GM23338 (cell line): ENCODE results near the gene AKAP9. TPM values are rescaled to one million over a fixed set of nuclear protein-coding genes. Genes with fewer than 3 reads are reported as not detected.

ENCODE experiments used
- ATAC-seq: fragments of 200-7000 bp; cut with Tn5 transposase; 3 replicates; pipeline ENCODE4 v1.9.1; 2020
- DNase-seq: peaks from one replicate; pipeline ENCODE4 v3.0.0-alpha.2; 2015; ENCODE audit warnings: low spot score
- H2AFZ ChIP-seq: fragments of 200-600 bp; sonication (generic); 2 replicates; pipeline ENCODE4 v1.8.0; 2016; ENCODE audit warnings: antibody characterized with exemption, mild to moderate bottlenecking, moderate library complexity
- H3F3A ChIP-seq: fragments of 200-600 bp; sonication (generic); replicated peaks from 2 replicates; pipeline ENCODE4 v1.8.0; 2017; ENCODE audit warnings: antibody characterized with exemption, mixed run types, low read depth
- H3K27ac ChIP-seq: fragments of 200-600 bp; sonication (generic); 2 replicates; pipeline ENCODE4 v1.6.1; 2016; ENCODE audit warnings: low read depth
- H3K27me3 ChIP-seq: fragments of 200-600 bp; sonication (generic); 2 replicates; pipeline ENCODE4 v1.8.0; 2016; ENCODE audit warnings: mild to moderate bottlenecking, mixed run types, moderate library complexity; ENCODE audit not compliant: insufficient read depth
- H3K36me3 ChIP-seq: fragments of 200-600 bp; sonication (generic); 2 replicates; pipeline ENCODE4 v1.8.0; 2016; ENCODE audit warnings: mild to moderate bottlenecking; ENCODE audit not compliant: insufficient read depth
- H3K4me1 ChIP-seq: fragments of 200-600 bp; sonication (generic); 2 replicates; pipeline ENCODE4 v1.8.0; 2016; ENCODE audit warnings: mild to moderate bottlenecking, moderate library complexity; ENCODE audit not compliant: insufficient read depth
- H3K4me2 ChIP-seq: fragments of 200-600 bp; sonication (generic); 2 replicates; pipeline ENCODE4 v1.7.1; 2017; ENCODE audit warnings: mixed run types
- H3K4me3 ChIP-seq: fragments of 200-600 bp; sonication (generic); 2 replicates; pipeline ENCODE4 v1.6.1; 2016; ENCODE audit warnings: mixed run types
- H3K79me2 ChIP-seq: fragments of 200-600 bp; sonication (generic); replicated peaks from 2 replicates; pipeline ENCODE4 v1.8.0; 2017; ENCODE audit warnings: mild to moderate bottlenecking; ENCODE audit not compliant: insufficient read depth
- H3K9me2 ChIP-seq: fragments of 200-600 bp; sonication (generic); 2 replicates; pipeline ENCODE4 v1.8.0; 2017; ENCODE audit not compliant: insufficient read depth
- H4K20me1 ChIP-seq: fragments of 200-600 bp; sonication (generic); replicated peaks from 2 replicates; pipeline ENCODE4 v1.8.0; 2017; ENCODE audit warnings: mild to moderate bottlenecking; ENCODE audit not compliant: insufficient read depth
- H3K27ac Mint-ChIP-seq: 2 replicates; pipeline ENCODE4 v1.8.0; 2020; ENCODE audit warnings: inconsistent platforms, mild to moderate bottlenecking, moderate library complexity, mixed read lengths
- H3K27me3 Mint-ChIP-seq: 3 replicates; pipeline ENCODE4 v1.8.0; 2022; ENCODE audit warnings: low read depth, mild to moderate bottlenecking, moderate library complexity, mixed read lengths, inconsistent platforms; ENCODE audit not compliant: insufficient read depth, poor library complexity
- H3K36me3 Mint-ChIP-seq: 3 replicates; pipeline ENCODE4 v1.8.0; 2021; ENCODE audit warnings: low read depth, mild to moderate bottlenecking, inconsistent platforms, moderate library complexity, mixed read lengths
- H3K4me1 Mint-ChIP-seq: 3 replicates; pipeline ENCODE4 v1.8.0; 2020; ENCODE audit warnings: mild to moderate bottlenecking, inconsistent platforms, mixed read lengths
- H3K4me3 Mint-ChIP-seq: 3 replicates; pipeline ENCODE4 v1.8.0; 2021; ENCODE audit warnings: moderate library complexity, mild to moderate bottlenecking, inconsistent platforms, mixed read lengths
- H3K9me3 Mint-ChIP-seq: 3 replicates; pipeline ENCODE4 v1.8.0; 2020; ENCODE audit warnings: moderate library complexity, mild to moderate bottlenecking, inconsistent platforms, mixed read lengths
- CREB1 ChIP-seq: fragments of 250-450 bp; sonication (Bioruptor Pico); IDR thresholded peaks from 2 replicates; pipeline ENCODE4 v1.5.0; 2020; ENCODE audit warnings: low read depth, mild to moderate bottlenecking, moderate library complexity
- ETS1 ChIP-seq: IDR thresholded peaks from 2 replicates; pipeline ENCODE4 v1.6.1; 2016; ENCODE audit warnings: antibody characterized with exemption
- EZH2 ChIP-seq: fragments of 200-600 bp; sonication (generic); IDR thresholded peaks from one replicate; pipeline ENCODE4 v1.8.0; 2017; ENCODE audit warnings: antibody characterized with exemption, mild to moderate bottlenecking, low read depth; ENCODE audit not compliant: unreplicated experiment
- EZH2phosphoT487 ChIP-seq: fragments of 200-600 bp; sonication (generic); IDR thresholded peaks from one replicate; pipeline ENCODE4 v1.8.1; 2018; ENCODE audit warnings: antibody characterized with exemption; ENCODE audit not compliant: unreplicated experiment
- JUNB ChIP-seq: IDR thresholded peaks from one replicate; pipeline ENCODE4 v1.6.1; 2016; ENCODE audit warnings: antibody characterized with exemption; ENCODE audit not compliant: unreplicated experiment
- NANOG ChIP-seq: IDR thresholded peaks from 2 replicates; pipeline ENCODE4 v1.6.1; 2016; ENCODE audit warnings: antibody characterized with exemption, borderline replicate concordance
- POLR2AphosphoS5 ChIP-seq: IDR thresholded peaks from 2 replicates; pipeline ENCODE4 v1.6.1; 2016; ENCODE audit warnings: antibody characterized with exemption, low read depth
- REST ChIP-seq: IDR thresholded peaks from one replicate; pipeline ENCODE4 v1.6.1; 2018; ENCODE audit warnings: antibody characterized with exemption; ENCODE audit not compliant: unreplicated experiment
- ZNF114 ChIP-seq: fragments of 250-450 bp; sonication (Bioruptor Pico); IDR thresholded peaks from 2 replicates; pipeline ENCODE4 v1.5.0; 2020; ENCODE audit warnings: mild to moderate bottlenecking, moderate library complexity
- ZNF462 ChIP-seq: fragments of 250-450 bp; sonication (Bioruptor Pico); IDR thresholded peaks from 2 replicates; pipeline ENCODE4 v1.5.0; 2020; ENCODE audit warnings: mild to moderate bottlenecking, moderate library complexity
- polyA plus RNA-seq: library from polyadenylated mRNA; unstranded; fragments of >200 nt; fragmentation: Nextera tagmentation; extraction: Ambion mirVana; gene quantifications from 2 replicates; pipeline ENCODE4 v1.2.1, GENCODE V29; 2016
- total RNA-seq: library from RNA; depleted of rRNA; stranded (reverse); fragments of >200 nt; shearing (Covaris generic); gene quantifications from 2 replicates; pipeline ENCODE4 v1.2.3, GENCODE V29; 2014

The AKAP9 gene
- total and polyA plus RNA-seq, 2 experiments from 2014 or later: 33.5 to 67.4 TPM

GRCh38 chr7:92116949-92117348, 176.3 kb downstream of the AKAP9 start (continued):
- no peak for TF ChIP-seq ETS1
- no peak for TF ChIP-seq CREB1 (CRISPR knock-in tag)

GRCh38 chr7:92119213-92119759, 178.6 kb downstream of the AKAP9 start:
- no peaks in the 10 kb centered on the region for H3K27me3 Mint-ChIP-seq
- H3K4me1 Mint-ChIP-seq: no peaks in the 10 kb centered on the region
- Histone ChIP-seq H3K36me3 (peaks cover 54% of the 10 kb centered on the region; the same call in 1 of the 2 replicates), H3F3A (no peaks in the 10 kb centered on the region), H3K4me2 (no peak overlapping the region), H3K9me2 (no peaks in the 10 kb centered on the region), H4K20me1 (peaks cover 33% of the 10 kb centered on the region), H3K27ac (no peak overlapping the region), H3K4me1 (no peaks in the 10 kb centered on the region), H3K79me2 (peaks cover 77% of the 10 kb centered on the region), H3K4me3 (no peak overlapping the region), H3K27me3 (no peaks in the 10 kb centered on the region), H2AFZ (no peak overlapping the region)
- no peak for ATAC-seq
- no peak for DNase-seq
- TF ChIP-seq NANOG (no peak), CREB1 (CRISPR knock-in tag) (no peak), POLR2AphosphoS5 (no peak), ETS1 (no peak), EZH2 (no peak), EZH2phosphoT487 (no peak), ZNF462 (CRISPR knock-in tag) (no peak), JUNB (no peak), ZNF114 (CRISPR knock-in tag) (no peak), REST (no peak)
- H3K27ac Mint-ChIP-seq: no peak overlapping the region
- no peaks in the 10 kb centered on the region for H3K9me3 Mint-ChIP-seq
- peaks cover 62% of the 10 kb centered on the region for H3K36me3 Mint-ChIP-seq
- H3K4me3 Mint-ChIP-seq: no peak overlapping the region
